ENCODE measurements around the gene MS4A3.
"Not testable (repeated sequence)": the region's sequence is repeated elsewhere in the genome, so short reads cannot be mapped to it uniquely, and the experiment has no call there.

Gene MS4A3

GRCh38 chr11:60056349-60056969 is at the start of gene MS4A3:
Gene MS4A3, plus strand, starts transcription at chr11:60056665. Its CDS starts 4,496 bp downstream, at chr11:60061161.
- DNase-seq = no peak

GRCh38 chr11:60016881-60017280 is 39.6 kb upstream of the MS4A3 start, which contains the start of gene OOSP4B:
Gene OOSP4B, plus strand, starts transcription at chr11:60017181.
- no peak for DNase-seq

GRCh38 chr11:60018058-60018457 is 38.4 kb upstream of the MS4A3 start:
- DNase-seq = no peak

- not testable (repeated sequence) for DNase-seq
Measured at GRCh38 chr11:60020376-60020775, 36.1 kb upstream of the MS4A3 start.

GRCh38 chr11:60029015-60029632 is 27.3 kb upstream of the MS4A3 start:
- no peak for DNase-seq

GRCh38 chr11:60040109-60040508 is 16.4 kb upstream of the MS4A3 start, which contains the start of gene OOSP2:
Gene OOSP2, plus strand, starts transcription at chr11:60040409. Its CDS starts 51 bp downstream, at chr11:60040460.
- DNase-seq = no peak

- DNase-seq = not testable (repeated sequence)
Measured at GRCh38 chr11:60050422-60050821, 6.0 kb upstream of the MS4A3 start.

GRCh38 chr11:60050839-60051238 is 5.6 kb upstream of the MS4A3 start:
- not testable (repeated sequence) for DNase-seq

GRCh38 chr11:60059052-60059451 is 2.6 kb downstream of the MS4A3 start:
- DNase-seq = no peak

- no peak for DNase-seq
Measured at GRCh38 chr11:60059521-60060240, 3.2 kb downstream of the MS4A3 start.

GRCh38 chr11:60064111-60064510 is 7.6 kb downstream of the MS4A3 start:
- no peak for DNase-seq

GRCh38 chr11:60065801-60066200 is 9.3 kb downstream of the MS4A3 start:
- DNase-seq = no peak

GRCh38 chr11:60069450-60069849 is 13.0 kb downstream of the MS4A3 start:
- DNase-seq = no peak

GRCh38 chr11:60071644-60072043 is 15.2 kb downstream of the MS4A3 start:
- DNase-seq = not testable (repeated sequence)

GRCh38 chr11:60077216-60077817 is 20.9 kb downstream of the MS4A3 start:
- DNase-seq = no peak

- DNase-seq = no peak
Measured at GRCh38 chr11:60077981-60078380, 21.5 kb downstream of the MS4A3 start.

GRCh38 chr11:60078745-60079144 is 22.3 kb downstream of the MS4A3 start:
- no peak for DNase-seq

GRCh38 chr11:60080535-60080934 is 24.1 kb downstream of the MS4A3 start:
- DNase-seq = no peak

- no peak for DNase-seq
Measured at GRCh38 chr11:60084631-60085273, 28.3 kb downstream of the MS4A3 start.

GRCh38 chr11:60085909-60086308 is 29.4 kb downstream of the MS4A3 start:
- DNase-seq = no peak

- no peak for DNase-seq
Measured at GRCh38 chr11:60087239-60087638, 30.8 kb downstream of the MS4A3 start.

GRCh38 chr11:60088364-60088763 is 31.9 kb downstream of the MS4A3 start, which contains the start of gene MS4A2:
Gene MS4A2, plus strand, starts transcription at chr11:60088664. Its CDS starts 102 bp downstream, at chr11:60088766.
- no peak for DNase-seq

All from hippocampal formation (tissue), 2 donors.